Activated CD8-positive, alpha-beta memory T cell treated with anti-CD3 and anti-CD28 coated beads for 1 hour (primary cell): ENCODE results near the gene CPTP.

Experiments used
- DNase-seq, 2 donors: peaks; one replicate each; pipeline ENCODE4 v3.0.0-alpha.2; 2020; ENCODE audit warnings: low read depth in 1 of 2; ENCODE audit errors: extremely low read depth in 1 of 2

Gene CPTP

GRCh38 chr1:1291548-1292441, 32.8 kb upstream of the CPTP start:
- DNase-seq: peak; percentile 34 to 54

GRCh38 chr1:1292442-1292779, 32.2 kb upstream of the CPTP start:
- DNase-seq: no peak

- DNase-seq: no peak
Observed at GRCh38 chr1:1292851-1293250, 31.8 kb upstream of the CPTP start.

- no peak for DNase-seq
Observed at GRCh38 chr1:1293263-1294249, 31.0 kb upstream of the CPTP start.

- no peak for DNase-seq
Observed at GRCh38 chr1:1294250-1294890, 30.2 kb upstream of the CPTP start.

- DNase-seq: no peak
Observed at GRCh38 chr1:1295154-1295923, 29.3 kb upstream of the CPTP start.

- no peak for DNase-seq
Observed at GRCh38 chr1:1296070-1297061, 28.2 kb upstream of the CPTP start.

GRCh38 chr1:1297802-1298424, 26.7 kb upstream of the CPTP start:
- no peak for DNase-seq

- DNase-seq: no peak
Observed at GRCh38 chr1:1298861-1299685, 25.5 kb upstream of the CPTP start.

- DNase-seq: no peak
Observed at GRCh38 chr1:1299686-1300351, 24.8 kb upstream of the CPTP start.

- DNase-seq: no peak
Observed at GRCh38 chr1:1300352-1300739, 24.3 kb upstream of the CPTP start.

- no peak for DNase-seq
Observed at GRCh38 chr1:1302006-1302430, 22.6 kb upstream of the CPTP start.

- no peak for DNase-seq
Observed at GRCh38 chr1:1302951-1303509, 21.6 kb upstream of the CPTP start.

- DNase-seq: no peak
Observed at GRCh38 chr1:1303736-1304135, 20.9 kb upstream of the CPTP start.

- DNase-seq: no peak
Observed at GRCh38 chr1:1304331-1305299, 20.0 kb upstream of the CPTP start.
